Measurements from ENCODE around the gene ADAMTS12. TPM values are rescaled to one million over a fixed set of nuclear protein-coding genes. Genes with fewer than 3 reads are reported as not detected.

Gene ADAMTS12
- total RNA-seq, 1 donor from 2014 or later, result 32.9 TPM

GRCh38 chr5:33743099-33743498, 148.7 kb downstream of the ADAMTS12 start:
- no peak for DNase-seq (ENCODE audit: low spot score)
- H3K27me3 Mint-ChIP-seq (ENCODE audit: low read depth), result no peaks in the 10 kb centered on the region
- H3K36me3 Mint-ChIP-seq (ENCODE audit: low read depth), result no peaks in the 10 kb centered on the region
- no peak overlapping the region for H3K4me3 Mint-ChIP-seq (ENCODE audit: unreplicated experiment)
- H3K4me1 Mint-ChIP-seq (ENCODE audit: low read depth), result peaks cover 11% of the 10 kb centered on the region
- no peak for TF ChIP-seq CTCF (IDR thresholded peaks at IDR 0.05)
- H3K9me3 Mint-ChIP-seq (ENCODE audit: low read depth), result no peaks in the 10 kb centered on the region
- no peak overlapping the region for H3K27ac Mint-ChIP-seq (ENCODE audit: unreplicated experiment)

- H3K27me3 Mint-ChIP-seq (ENCODE audit: low read depth), result no peaks in the 10 kb centered on the region
- peaks cover 12% of the 10 kb centered on the region for H3K4me1 Mint-ChIP-seq (ENCODE audit: low read depth)
- no peaks in the 10 kb centered on the region for H3K9me3 Mint-ChIP-seq (ENCODE audit: low read depth)
- H3K36me3 Mint-ChIP-seq (ENCODE audit: low read depth), result no peaks in the 10 kb centered on the region
- no peak overlapping the region for H3K27ac Mint-ChIP-seq (ENCODE audit: unreplicated experiment)
- H3K4me3 Mint-ChIP-seq (ENCODE audit: unreplicated experiment), result no peak overlapping the region
- no peak for TF ChIP-seq CTCF (IDR thresholded peaks at IDR 0.05)
- DNase-seq (ENCODE audit: low spot score), result no peak
Measured at GRCh38 chr5:33742181-33742580, 149.6 kb downstream of the ADAMTS12 start.

GRCh38 chr5:33738967-33739366, 152.8 kb downstream of the ADAMTS12 start:
- no peaks in the 10 kb centered on the region for H3K36me3 Mint-ChIP-seq (ENCODE audit: low read depth)
- H3K27me3 Mint-ChIP-seq (ENCODE audit: low read depth), result no peaks in the 10 kb centered on the region
- H3K4me1 Mint-ChIP-seq (ENCODE audit: low read depth), result peaks cover 37% of the 10 kb centered on the region
- H3K27ac Mint-ChIP-seq (ENCODE audit: unreplicated experiment), result no peak overlapping the region
- no peak overlapping the region for H3K4me3 Mint-ChIP-seq (ENCODE audit: unreplicated experiment)
- no peak for TF ChIP-seq CTCF (IDR thresholded peaks at IDR 0.05)
- DNase-seq (ENCODE audit: low spot score), result no peak
- H3K9me3 Mint-ChIP-seq (ENCODE audit: low read depth), result no peaks in the 10 kb centered on the region

GRCh38 chr5:33738097-33738496, 153.7 kb downstream of the ADAMTS12 start:
- Mint-ChIP-seq H3K9me3 (ENCODE audit: low read depth) (no peaks in the 10 kb centered on the region), H3K4me3 (ENCODE audit: unreplicated experiment) (no peak overlapping the region), H3K27me3 (ENCODE audit: low read depth) (no peaks in the 10 kb centered on the region), H3K4me1 (ENCODE audit: low read depth) (peaks cover 32% of the 10 kb centered on the region), H3K36me3 (ENCODE audit: low read depth) (no peaks in the 10 kb centered on the region), H3K27ac (ENCODE audit: unreplicated experiment) (no peak overlapping the region)
- no peak for DNase-seq (ENCODE audit: low spot score)
- no peak for TF ChIP-seq CTCF (IDR thresholded peaks at IDR 0.05)

- H3K27me3 Mint-ChIP-seq (ENCODE audit: low read depth), result no peaks in the 10 kb centered on the region
- no peak overlapping the region for H3K4me3 Mint-ChIP-seq (ENCODE audit: unreplicated experiment)
- no peaks in the 10 kb centered on the region for H3K9me3 Mint-ChIP-seq (ENCODE audit: low read depth)
- no peak for TF ChIP-seq CTCF (IDR thresholded peaks at IDR 0.05)
- no peak for DNase-seq (ENCODE audit: low spot score)
- no peak overlapping the region for H3K27ac Mint-ChIP-seq (ENCODE audit: unreplicated experiment)
- H3K4me1 Mint-ChIP-seq (ENCODE audit: low read depth), result peaks cover 28% of the 10 kb centered on the region
- no peaks in the 10 kb centered on the region for H3K36me3 Mint-ChIP-seq (ENCODE audit: low read depth)
Measured at GRCh38 chr5:33737697-33738096, 154.1 kb downstream of the ADAMTS12 start.

All from chondrocyte (in vitro differentiated cells).